ENCODE measurements around the gene TTC39C. TPM values are rescaled to one million over a fixed set of nuclear protein-coding genes. Genes with fewer than 3 reads are reported as not detected.
A peak's percentile ranks its signal among the peaks of the same experiment; 100 is the strongest.

Gene TTC39C
- total RNA-seq, 1 experiment from 2014 or later = 24.7 TPM

- H2AFZ ChIP-seq (ENCODE audit: low read length) = 0 out of 2 replicates have a peak overlapping the region, but pooled peaks have one; percentile 9
- H4K20me1 ChIP-seq (ENCODE audit: low read length) = no peaks in the 10 kb centered on the region
- H3K4me2 ChIP-seq (ENCODE audit: low read length) = peak overlapping the region; percentile 53
- no peak overlapping the region for H3K4me3 ChIP-seq (ENCODE audit: low read length)
- no peaks in the 10 kb centered on the region for H3K9me2 ChIP-seq (replicated peaks; ENCODE audit: low read length)
- ChIA-PET POLR2A (ENCODE audit: unreplicated experiment) (interaction anchor here (0.6 to 1.0 kb wide), 2 partner anchors 40 to 238 kb away, joined by 3 to 4 read pairs; no protein-coding TSS in a partner anchor), CTCF (interaction anchor here (0.6 to 1.3 kb wide), 3 partner anchors 20 to 45 kb away, joined by 6 to 7 read pairs (median 7); no protein-coding TSS in a partner anchor)
- H3K4me1 ChIP-seq (ENCODE audit: insufficient read depth, low read length) = peaks cover 37% of the 10 kb centered on the region
- peak overlapping the region; percentile 88 for H3K27ac ChIP-seq (ENCODE audit: low read length)
- ATAC-seq (peak; percentile 81), DNase-seq (peak; percentile 95)
- H3F3A ChIP-seq (ENCODE audit: low read length, unreplicated experiment) = no peaks in the 10 kb centered on the region
- no peaks in the 10 kb centered on the region for H3K27me3 ChIP-seq (ENCODE audit: low read length)
- peak overlapping the region; percentile 42 for H3K9ac ChIP-seq (ENCODE audit: low read length)
- H3K9me3 ChIP-seq (ENCODE audit: low read length) = no peaks in the 10 kb centered on the region
- no peaks in the 10 kb centered on the region for H3K79me2 ChIP-seq (ENCODE audit: low read length)
- BruUV-seq (replicated peaks) = no TSS peak
- TF ChIP-seq EZH2phosphoT487 (IDR thresholded peaks at IDR 0.05; ENCODE audit: borderline replicate concordance, low read length) (no peak), CTCF (conservative IDR thresholded peaks at IDR 0.05; ENCODE audit: low read depth, low read length) (no peak), EZH2 (IDR thresholded peaks at IDR 0.05; ENCODE audit: low read length, unreplicated experiment) (no peak)
- no peaks in the 10 kb centered on the region for H3K36me3 ChIP-seq (ENCODE audit: low read depth, low read length)
- intact Hi-C loops (cut with micrococcal nuclease) = loop anchor here (2.0 to 10.0 kb wide), 2 partner anchors 16 to 134 kb away; partner anchors contain the start of gene TTC39C
Measured at GRCh38 chr18:23998820-23999219, 15.7 kb upstream of the TTC39C start.

DNA sequence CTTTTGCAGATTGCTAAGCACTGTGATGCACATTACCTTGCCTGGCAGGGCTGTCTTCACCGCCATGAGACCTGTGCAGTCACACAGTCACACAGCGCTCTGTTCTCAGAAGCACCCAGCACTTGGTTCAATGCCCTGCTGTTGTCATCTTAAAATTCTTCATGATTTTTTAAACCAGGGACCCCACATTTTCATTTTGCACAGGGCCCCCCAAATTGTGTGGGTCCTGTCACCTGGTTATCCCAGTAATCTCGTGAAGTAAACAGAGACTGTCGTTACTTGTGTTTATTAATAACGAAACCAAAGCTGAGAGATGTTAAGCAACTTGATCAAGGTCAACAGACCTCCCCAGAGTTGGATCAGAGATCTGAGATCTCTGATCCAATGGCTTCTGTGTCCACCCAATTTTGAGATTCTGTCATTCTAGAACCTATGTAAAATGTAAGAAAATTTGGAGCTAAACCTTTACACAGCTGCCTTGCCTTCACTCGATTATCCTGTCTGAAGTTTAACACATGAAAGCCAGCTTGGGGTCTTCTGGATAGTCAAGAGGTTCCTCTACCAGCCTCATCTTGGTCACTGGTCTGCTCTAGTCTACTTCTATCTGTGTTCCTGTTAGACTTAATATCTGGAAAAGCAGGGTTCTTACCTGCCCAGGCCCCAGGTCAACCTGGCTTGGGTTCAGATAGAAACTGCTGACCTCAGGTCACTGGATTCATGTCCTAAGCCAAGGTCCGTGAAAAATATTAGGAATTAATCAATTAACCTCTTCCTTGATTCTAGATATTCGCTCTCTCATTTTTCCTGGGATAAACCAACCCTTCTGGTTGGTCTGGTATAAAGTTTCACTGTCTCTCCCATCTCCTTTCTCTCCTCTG, 13.7 kb upstream of the TTC39C start:
- Histone ChIP-seq H2AFZ (ENCODE audit: low read length) (no peak overlapping the region), H4K20me1 (ENCODE audit: low read length) (no peaks in the 10 kb centered on the region), H3K4me3 (ENCODE audit: low read length) (no peak overlapping the region), H3K79me2 (ENCODE audit: low read length) (no peaks in the 10 kb centered on the region), H3F3A (ENCODE audit: low read length, unreplicated experiment) (no peaks in the 10 kb centered on the region), H3K9me2 (replicated peaks; ENCODE audit: low read length) (no peaks in the 10 kb centered on the region), H3K4me2 (ENCODE audit: low read length) (no peak overlapping the region), H3K36me3 (ENCODE audit: low read depth, low read length) (no peaks in the 10 kb centered on the region), H3K27ac (ENCODE audit: low read length) (no peak overlapping the region), H3K9me3 (ENCODE audit: low read length) (no peaks in the 10 kb centered on the region), H3K4me1 (ENCODE audit: insufficient read depth, low read length) (peaks cover 21% of the 10 kb centered on the region), H3K9ac (ENCODE audit: low read length) (no peak overlapping the region), H3K27me3 (ENCODE audit: low read length) (no peaks in the 10 kb centered on the region)
- DNase-seq (no peak), ATAC-seq (no peak)
- no peak for TF ChIP-seq EZH2 (IDR thresholded peaks at IDR 0.05; ENCODE audit: low read length, unreplicated experiment)
- no peak for TF ChIP-seq EZH2phosphoT487 (IDR thresholded peaks at IDR 0.05; ENCODE audit: borderline replicate concordance, low read length)
- no peak for TF ChIP-seq CTCF (conservative IDR thresholded peaks at IDR 0.05; ENCODE audit: low read depth, low read length)
- ChIA-PET CTCF (no interaction called here), POLR2A (ENCODE audit: unreplicated experiment) (no interaction called here)
- BruUV-seq (replicated peaks) = no TSS peak
- intact Hi-C loops (cut with micrococcal nuclease) = no loop called here

- H4K20me1 ChIP-seq (ENCODE audit: low read length) = no peaks in the 10 kb centered on the region
- H3K4me1 ChIP-seq (ENCODE audit: insufficient read depth, low read length) = peaks cover 17% of the 10 kb centered on the region
- H3K4me2 ChIP-seq (ENCODE audit: low read length) = no peak overlapping the region
Measured at GRCh38 chr18:24002479-24002878, 12.1 kb upstream of the TTC39C start.

More at GRCh38 chr18:24002479-24002878, 12.1 kb upstream of the TTC39C start:
- Histone ChIP-seq H3F3A (ENCODE audit: low read length, unreplicated experiment) (no peaks in the 10 kb centered on the region), H3K4me3 (ENCODE audit: low read length) (no peak overlapping the region), H3K79me2 (ENCODE audit: low read length) (no peaks in the 10 kb centered on the region), H3K27me3 (ENCODE audit: low read length) (no peaks in the 10 kb centered on the region), H3K36me3 (ENCODE audit: low read depth, low read length) (no peaks in the 10 kb centered on the region), H3K27ac (ENCODE audit: low read length) (no peak overlapping the region), H3K9me2 (replicated peaks; ENCODE audit: low read length) (no peaks in the 10 kb centered on the region), H3K9me3 (ENCODE audit: low read length) (no peaks in the 10 kb centered on the region), H3K9ac (ENCODE audit: low read length) (no peak overlapping the region), H2AFZ (ENCODE audit: low read length) (no peak overlapping the region)
- DNase-seq = no peak
- no TSS peak for BruUV-seq (replicated peaks)
- ChIA-PET POLR2A (ENCODE audit: unreplicated experiment) (no interaction called here), CTCF (no interaction called here)
- intact Hi-C loops (cut with micrococcal nuclease) = no loop called here
- TF ChIP-seq EZH2phosphoT487 (IDR thresholded peaks at IDR 0.05; ENCODE audit: borderline replicate concordance, low read length) (no peak), CTCF (conservative IDR thresholded peaks at IDR 0.05; ENCODE audit: low read depth, low read length) (0 out of 2 replicates have a peak, but pooled peaks have one; percentile 14)
- no peak for ATAC-seq

All from PC-3 (cell line).